NCI-H2029 treated with DMSO at 0.1 percent for 48 hours (cell line): Measurements from ENCODE around the gene CETN2.
"Not testable (repeated sequence)": the region's sequence is repeated elsewhere in the genome, so short reads cannot be mapped to it uniquely, and the experiment has no call there.

ENCODE experiments used
- DNase-seq: peaks from one replicate; lab custom pipeline; 2025; lab: John Stamatoyannopoulos, UW

Gene CETN2

GRCh38 chrX:152830312-152831305 is at the start of gene CETN2, which contains the start of gene NSDHL:
TSS of gene CETN2 (minus strand) at chrX:152830757. CDS start at chrX:152830710, 47 bp downstream.
TSS of gene NSDHL (plus strand) at chrX:152831063. CDS start at chrX:152846325, 15,262 bp downstream.
- peak; percentile 59 for DNase-seq

- DNase-seq, result no peak
These were observed 48.6 kb upstream of the CETN2 start for GRCh38 chrX:152878976-152879755.

GRCh38 chrX:152876931-152877840 is 46.6 kb upstream of the CETN2 start:
- DNase-seq, result no peak

- no peak for DNase-seq
These were observed 42.8 kb upstream of the CETN2 start for GRCh38 chrX:152873361-152873760.

GRCh38 chrX:152872522-152872921 is 42.0 kb upstream of the CETN2 start:
- no peak for DNase-seq

- no peak for DNase-seq
These were observed 40.7 kb upstream of the CETN2 start for GRCh38 chrX:152871260-152871659.

GRCh38 chrX:152869972-152870371 is 39.4 kb upstream of the CETN2 start:
- no peak for DNase-seq

- no peak for DNase-seq
These were observed 35.8 kb upstream of the CETN2 start for GRCh38 chrX:152866386-152866785.

- DNase-seq, result no peak
These were observed 34.8 kb upstream of the CETN2 start for GRCh38 chrX:152865232-152865920.

GRCh38 chrX:152861826-152862225 is 31.3 kb upstream of the CETN2 start:
- DNase-seq, result no peak

GRCh38 chrX:152861116-152861515 is 30.6 kb upstream of the CETN2 start:
- DNase-seq, result no peak

GRCh38 chrX:152853986-152854385 is 23.4 kb upstream of the CETN2 start:
- no peak for DNase-seq

GRCh38 chrX:152850465-152850864 is 19.9 kb upstream of the CETN2 start:
- DNase-seq, result no peak

GRCh38 chrX:152847281-152847680 is 16.7 kb upstream of the CETN2 start:
- DNase-seq, result no peak

GRCh38 chrX:152845618-152846240 is 15.2 kb upstream of the CETN2 start:
- DNase-seq, result no peak

GRCh38 chrX:152844256-152844655 is 13.7 kb upstream of the CETN2 start:
- DNase-seq, result no peak

- DNase-seq, result no peak
These were observed 13.3 kb upstream of the CETN2 start for GRCh38 chrX:152843852-152844251.

- DNase-seq, result no peak
These were observed 12.3 kb upstream of the CETN2 start for GRCh38 chrX:152842772-152843338.

- not testable (repeated sequence) for DNase-seq
These were observed 4.9 kb upstream of the CETN2 start for GRCh38 chrX:152835470-152835869.

GRCh38 chrX:152833378-152833777 is 2.8 kb upstream of the CETN2 start:
- DNase-seq, result no peak
